IMR-90 (cell line): ENCODE data around the gene TMEM247. TPM values are rescaled to one million over a fixed set of nuclear protein-coding genes. Genes with fewer than 3 reads are reported as not detected.

Experiments used
- ATAC-seq: fragments of 200-7000 bp; cut with Tn5 transposase; 2 replicates; pipeline ENCODE4 v1.9.1; 2020; ENCODE audit warnings: low read depth, mild to moderate bottlenecking, moderate library complexity
- BruUV-seq: library from RNA; stranded (reverse); fragments of 400-500 nt; replicated peaks from 2 replicates; lab custom pipeline; 2021; lab: Mats Ljungman, UMichigan
- CTCF ChIA-PET: fragments of 300-600 bp; formaldehyde crosslinking; extraction: SDS; loops from one replicate; lab custom pipeline; 2021; ENCODE audit warnings: antibody characterized with exemption; lab: Yijun Ruan, JAX
- POLR2A ChIA-PET: fragments of 300-600 bp; sonication (Branson Sonifier 250); formaldehyde crosslinking; loops from one replicate; lab custom pipeline; 2022; ENCODE audit warnings: antibody characterized with exemption; ENCODE audit not compliant: unreplicated experiment; lab: Charles Lee
- DNase-seq: peaks from one replicate; pipeline ENCODE4 v3.0.0; 2013
- H2AFZ ChIP-seq: replicated peaks from 2 replicates; pipeline ENCODE3; 2013; ENCODE audit warnings: low read length, mild to moderate bottlenecking; ENCODE audit not compliant: poor library complexity
- H2AK5ac ChIP-seq: 2 replicates; pipeline ENCODE4 v1.6.1; 2013; ENCODE audit warnings: low read depth, low read length, inconsistent platforms
- H2AK9ac ChIP-seq: replicated peaks from 2 replicates; pipeline ENCODE3; 2013; ENCODE audit warnings: mild to moderate bottlenecking, low read depth, low read length, moderate library complexity; ENCODE audit not compliant: poor library complexity
- H2BK120ac ChIP-seq: 2 replicates; pipeline ENCODE4 v1.6.1; 2013; ENCODE audit warnings: low read depth, low read length, inconsistent platforms
- H2BK15ac ChIP-seq: 3 replicates; pipeline ENCODE4 v1.6.1; 2013; ENCODE audit warnings: low read depth, low read length, inconsistent platforms
- H2BK20ac ChIP-seq: 2 replicates; pipeline ENCODE4 v1.6.1; 2013; ENCODE audit warnings: low read depth, mild to moderate bottlenecking, inconsistent platforms, low read length, moderate library complexity
- H2BK5ac ChIP-seq: 2 replicates; pipeline ENCODE4 v1.6.1; 2013; ENCODE audit warnings: mild to moderate bottlenecking, low read depth, low read length, inconsistent platforms; ENCODE audit not compliant: poor library complexity, severe bottlenecking
- H3K14ac ChIP-seq: replicated peaks from 2 replicates; pipeline ENCODE4 v1.6.1; 2013; ENCODE audit warnings: low read depth, low read length, inconsistent platforms
- H3K18ac ChIP-seq: 2 replicates; pipeline ENCODE4 v1.6.1; 2013; ENCODE audit warnings: low read depth, low read length, control low read depth
- H3K23ac ChIP-seq: 2 replicates; pipeline ENCODE4 v1.6.1; 2013; ENCODE audit warnings: low read depth, low read length, inconsistent platforms
- H3K27ac ChIP-seq: 2 replicates; pipeline ENCODE4 v1.5.1; 2013; ENCODE audit warnings: mild to moderate bottlenecking, control low read depth, low read length; ENCODE audit not compliant: insufficient read depth
- H3K27me3 ChIP-seq: 2 replicates; pipeline ENCODE4 v1.6.1; 2013; ENCODE audit warnings: low read length; ENCODE audit not compliant: control insufficient read depth, insufficient read depth
- H3K36me3 ChIP-seq: 2 replicates; pipeline ENCODE4 v1.6.1; 2013; ENCODE audit warnings: low read length, mixed read lengths; ENCODE audit not compliant: control insufficient read depth, insufficient read depth
- H3K4ac ChIP-seq: 2 replicates; pipeline ENCODE4 v1.6.1; 2013; ENCODE audit warnings: low read depth, low read length, inconsistent platforms
- H3K4me1 ChIP-seq: 2 replicates; pipeline ENCODE4 v1.6.1; 2013; ENCODE audit warnings: low read length, mixed read lengths; ENCODE audit not compliant: control insufficient read depth, insufficient read depth
- H3K4me2 ChIP-seq: 2 replicates; pipeline ENCODE4 v1.6.1; 2013; ENCODE audit warnings: low read depth, mild to moderate bottlenecking, control low read depth, low read length, moderate library complexity
- H3K4me3 ChIP-seq: 2 replicates; pipeline ENCODE4 v1.5.1; 2013; ENCODE audit warnings: low read depth, mild to moderate bottlenecking, control low read depth, low read length, moderate library complexity; ENCODE audit not compliant: insufficient read depth
- H3K56ac ChIP-seq: 2 replicates; pipeline ENCODE4 v1.6.1; 2013; ENCODE audit warnings: low read length, inconsistent platforms; ENCODE audit not compliant: insufficient read depth; ENCODE audit errors: extremely low read depth
- H3K79me1 ChIP-seq, 2 experiments: 2 replicates each; pipeline ENCODE4 v1.6.1; 2013; ENCODE audit warnings: low read length in 2 of 2, inconsistent platforms in 1 of 2, low read depth in 1 of 2
- H3K9ac ChIP-seq: 2 replicates; pipeline ENCODE4 v1.6.1; 2013; ENCODE audit warnings: low read depth, low read length, control low read depth
- H3K9me1 ChIP-seq: 2 replicates; pipeline ENCODE4 v1.6.1; 2013; ENCODE audit warnings: low read length, inconsistent platforms; ENCODE audit not compliant: insufficient read depth
- H3K9me3 ChIP-seq: 2 replicates; pipeline ENCODE4 v1.6.1; 2013; ENCODE audit warnings: low read length; ENCODE audit not compliant: control insufficient read depth, insufficient read depth
- H4K20me1 ChIP-seq: 2 replicates; pipeline ENCODE4 v1.6.1; 2013; ENCODE audit warnings: low read length, inconsistent platforms; ENCODE audit not compliant: insufficient read depth
- H4K5ac ChIP-seq: 2 replicates; pipeline ENCODE4 v1.6.1; 2013; ENCODE audit warnings: mild to moderate bottlenecking, low read depth, low read length, control low read depth
- H4K8ac ChIP-seq, 2 experiments: 2 replicates each; pipeline ENCODE4 v1.6.1; 2013; ENCODE audit warnings: low read depth in 2 of 2, low read length in 2 of 2, control low read depth in 1 of 2, inconsistent platforms in 1 of 2
- H4K91ac ChIP-seq: 2 replicates; pipeline ENCODE4 v1.6.1; 2013; ENCODE audit warnings: low read depth, low read length, inconsistent platforms; ENCODE audit not compliant: insufficient read depth
- BHLHE40 ChIP-seq: fragments of 150-350 bp; IDR thresholded peaks from 2 replicates; pipeline ENCODE4 v1.6.1; 2016; ENCODE audit warnings: mild to moderate bottlenecking, low read depth, low read length
- CEBPB ChIP-seq: IDR thresholded peaks from 2 replicates; pipeline ENCODE4 v1.6.1; 2012; ENCODE audit warnings: low read depth, low read length, improper control_type of control experiment
- CHD1 ChIP-seq: IDR thresholded peaks from 2 replicates; pipeline ENCODE4 v1.6.1; 2012; ENCODE audit warnings: low read depth, low read length, improper control_type of control experiment
- MAFK ChIP-seq: IDR thresholded peaks from 2 replicates; pipeline ENCODE4 v1.6.1; 2012; ENCODE audit warnings: low read depth, low read length, improper control_type of control experiment
- MAZ ChIP-seq: IDR thresholded peaks from 2 replicates; pipeline ENCODE4 v1.6.1; 2012; ENCODE audit warnings: low read depth, mild to moderate bottlenecking, low read length, improper control_type of control experiment, moderate library complexity, borderline replicate concordance
- NFE2L2 ChIP-seq: fragments of 150-350 bp; IDR thresholded peaks from 2 replicates; pipeline ENCODE4 v1.6.1; 2016; ENCODE audit warnings: low read depth, mild to moderate bottlenecking, low read length
- POLR2A ChIP-seq: IDR thresholded peaks from 2 replicates; pipeline ENCODE4 v1.6.1; 2012; ENCODE audit warnings: mild to moderate bottlenecking, low read depth, low read length
- RAD21 ChIP-seq: IDR thresholded peaks from 2 replicates; pipeline ENCODE4 v1.6.1; 2012; ENCODE audit warnings: low read length, improper control_type of control experiment
- RCOR1 ChIP-seq: IDR thresholded peaks from 2 replicates; pipeline ENCODE4 v1.6.1; 2012; ENCODE audit warnings: mild to moderate bottlenecking, low read length, improper control_type of control experiment; ENCODE audit not compliant: insufficient replicate concordance
- RFX5 ChIP-seq: IDR thresholded peaks from 2 replicates; pipeline ENCODE4 v1.8.0; 2012; ENCODE audit warnings: low read depth, mild to moderate bottlenecking, low read length, moderate library complexity
- SMC3 ChIP-seq: fragments of 150-350 bp; IDR thresholded peaks from 2 replicates; pipeline ENCODE4 v1.6.1; 2016; ENCODE audit warnings: low read depth, mild to moderate bottlenecking, antibody characterized with exemption, low read length, moderate library complexity
- dilution Hi-C: fragments of 300-500 bp; cut with HindIII; formaldehyde crosslinking; loops from one replicate; pipeline ENCODE4 v1.14.3; 2018; ENCODE audit warnings: low sequenced_read_pairs; ENCODE audit not compliant: unreplicated experiment
- in situ Hi-C: fragments of 300-500 bp; cut with MboI; formaldehyde crosslinking; loops from 3 replicates; pipeline ENCODE4 v1.14.3; 2019; ENCODE audit warnings: low sequenced_read_pairs, inconsistent platforms, mixed read lengths
- intact Hi-C: fragments of 100-400 bp; cut with micrococcal nuclease; formaldehyde crosslinking; loops from 2 replicates; pipeline ENCODE4 v1.10.0; 2022
- polyA plus RNA-seq, 3 experiments: library from polyadenylated mRNA; depleted of rRNA; stranded (reverse); fragments of >200 nt; gene quantifications; 2 replicates each; pipeline ENCODE4 v1.2.3, GENCODE V29; 2012; ENCODE audit warnings: low replicate concordance in 1 of 3
- total RNA-seq: library from RNA; depleted of rRNA; stranded (reverse); fragments of >200 nt; gene quantifications from 2 replicates; pipeline ENCODE4 v1.2.3, GENCODE V29; 2012
- TF ChIP-seq, protein P1 (sequence below): fragments of 150-350 bp; IDR thresholded peaks from 2 replicates; pipeline ENCODE4 v1.6.1; 2016; ENCODE audit warnings: low read depth, mild to moderate bottlenecking, low read length, moderate library complexity, borderline replicate concordance

Gene TMEM247
- total and polyA plus RNA-seq, 2 of the 4 experiments (the other 2 are of a cell fraction) = not detected

DNA sequence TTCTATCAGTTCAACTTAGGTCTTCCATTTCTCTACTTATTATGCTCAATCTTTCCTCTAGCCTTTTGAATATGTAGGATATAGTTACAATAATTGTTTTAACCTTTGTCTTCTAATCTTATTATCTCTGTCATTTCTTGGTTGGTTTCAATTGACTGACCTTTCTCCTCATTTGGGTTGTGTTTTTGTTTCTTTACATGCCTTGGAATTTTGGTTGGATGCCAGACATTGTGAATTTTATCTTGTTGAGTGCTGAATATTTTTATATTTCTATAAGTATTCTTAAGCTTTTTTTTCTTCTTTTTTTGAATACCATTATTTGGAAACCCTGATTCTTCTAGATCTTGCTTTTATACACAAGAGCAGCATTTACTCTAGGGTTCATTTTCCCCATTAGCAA lies 30.7 kb upstream of the TMEM247 start:
- POLR2A ChIA-PET = no interaction called here
- Histone ChIP-seq H2AK5ac (peak overlapping the region; percentile 59; the same call in 1 of the 2 replicates), H3K4ac (0 out of 2 replicates have a peak overlapping the region, but pooled peaks have one; percentile 2), H2BK15ac (0 out of 3 replicates have a peak overlapping the region, but pooled peaks have one; percentile 24), H3K9ac (no peak overlapping the region), H2AFZ (no peak overlapping the region), H3K36me3 (no peaks in the 10 kb centered on the region), H3K23ac (no peak overlapping the region), H4K5ac (no peak overlapping the region; the same call in 1 of the 2 replicates), H3K27me3 (no peaks in the 10 kb centered on the region), H2BK20ac (peak overlapping the region; percentile 5; the same call in 1 of the 2 replicates), H3K4me2 (no peak overlapping the region), H3K4me1 (peaks cover 17% of the 10 kb centered on the region), H3K27ac (no peak overlapping the region), H3K56ac (no peak overlapping the region), H3K9me3 (0 out of 2 replicates have a peak, but pooled peaks cover 3% of the 10 kb centered on the region), H2BK120ac (no peak overlapping the region), H3K9me1 (no peaks in the 10 kb centered on the region; the same call in 1 of the 2 replicates), H3K79me1 (no peaks in the 10 kb centered on the region), H2AK9ac (no peak overlapping the region), H4K8ac (no peak overlapping the region), H4K20me1 (no peaks in the 10 kb centered on the region), H3K18ac (no peak overlapping the region), H2BK5ac (no peak overlapping the region), H4K91ac (no peak overlapping the region), H3K4me3 (no peak overlapping the region), H3K14ac (no peak overlapping the region)
- in situ Hi-C loops (no loop called here), intact Hi-C loops (no loop called here), dilution Hi-C loops (no loop called here)
- DNase-seq = no peak
- CTCF ChIA-PET = no interaction called here
- no peak for ATAC-seq
- no TSS peak for BruUV-seq
- TF ChIP-seq RCOR1 (no peak), NFE2L2 (no peak), CHD1 (no peak), POLR2A (no peak), SMC3 (no peak), CEBPB (no peak), MAFK (no peak), MAZ (no peak), RAD21 (no peak), RFX5 (no peak), BHLHE40 (no peak)
- TF ChIP-seq, protein P1, sequence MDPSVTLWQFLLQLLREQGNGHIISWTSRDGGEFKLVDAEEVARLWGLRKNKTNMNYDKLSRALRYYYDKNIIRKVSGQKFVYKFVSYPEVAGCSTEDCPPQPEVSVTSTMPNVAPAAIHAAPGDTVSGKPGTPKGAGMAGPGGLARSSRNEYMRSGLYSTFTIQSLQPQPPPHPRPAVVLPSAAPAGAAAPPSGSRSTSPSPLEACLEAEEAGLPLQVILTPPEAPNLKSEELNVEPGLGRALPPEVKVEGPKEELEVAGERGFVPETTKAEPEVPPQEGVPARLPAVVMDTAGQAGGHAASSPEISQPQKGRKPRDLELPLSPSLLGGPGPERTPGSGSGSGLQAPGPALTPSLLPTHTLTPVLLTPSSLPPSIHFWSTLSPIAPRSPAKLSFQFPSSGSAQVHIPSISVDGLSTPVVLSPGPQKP = no peak
